ENCODE results near the gene PRKCB. TPM values are rescaled to one million over a fixed set of nuclear protein-coding genes. Genes with fewer than 3 reads are reported as not detected.

The PRKCB gene
- total and polyA plus RNA-seq, 2 of the 8 experiments (the other 6 are each of a cell fraction or from before 2014, with no cell fraction given), result 7.1 to 12.1 TPM

DNA sequence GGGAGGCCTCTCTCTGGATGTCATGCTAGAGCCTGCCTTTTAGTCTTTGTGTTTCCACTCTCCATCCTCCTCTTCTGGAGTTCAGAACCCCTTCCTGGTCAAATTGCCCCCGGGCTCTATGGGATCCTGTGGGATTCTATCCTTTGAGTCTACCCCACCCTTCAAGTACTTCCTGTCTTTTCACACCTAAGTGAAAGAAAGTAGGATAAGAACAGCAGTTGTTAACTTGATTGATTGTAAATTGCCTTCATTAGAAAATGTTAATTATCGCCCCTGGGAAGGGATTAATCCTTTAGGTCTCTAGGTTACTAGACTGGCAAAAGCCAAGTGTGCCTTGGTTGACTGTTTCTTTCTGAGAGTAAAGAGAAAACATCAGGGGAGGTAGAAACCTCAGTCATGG is 30.1 kb downstream of the PRKCB start:
- Histone ChIP-seq H3K14ac (ENCODE audit: insufficient read length) (no peak overlapping the region), H3K79me1 (ENCODE audit: low read depth, low read length) (no peaks in the 10 kb centered on the region), H4K91ac (replicated peaks; ENCODE audit: insufficient read length, low read length) (no peak overlapping the region), H3K36me3 (ENCODE audit: control insufficient read depth in 2 of 4, insufficient read depth in 4 of 4, low read length in 3 of 4) (no peaks in the 10 kb centered on the region; a peak in 2 of 8 replicates), H3K23ac (ENCODE audit: insufficient read length) (no peak overlapping the region), H4K8ac (ENCODE audit: extremely low read depth, insufficient read depth, low read length) (no peak overlapping the region), H3K79me2 (ENCODE audit: control insufficient read depth in 1 of 2, insufficient read depth in 2 of 2, low read length in 2 of 2) (no peaks in the 10 kb centered on the region), H2AK5ac (ENCODE audit: low read depth, low read length) (no peak overlapping the region), H3K9me3 (ENCODE audit: insufficient read depth in 2 of 2, low read depth in 1 of 2, low read length in 1 of 2) (no peaks in the 10 kb centered on the region), H3K27ac (ENCODE audit: low read depth, low read length) (no peak overlapping the region), H3K4me2 (ENCODE audit: insufficient read depth in 1 of 2, low read depth in 2 of 2, low read length in 2 of 2) (no peak overlapping the region; a peak in 1 of 4 replicates), H3K23me2 (ENCODE audit: low read depth, low read length) (no peaks in the 10 kb centered on the region), H2BK120ac (replicated peaks; ENCODE audit: low read depth, low read length) (no peak overlapping the region), H2BK20ac (ENCODE audit: low read length) (no peak overlapping the region), H2BK15ac (ENCODE audit: low read length) (no peak overlapping the region), H2BK5ac (ENCODE audit: low read depth, low read length) (no peak overlapping the region), H3K4ac (replicated peaks; ENCODE audit: insufficient read length, low read depth, low read length) (no peak overlapping the region), H2AFZ (ENCODE audit: low read length) (no peak overlapping the region), H3K56ac (replicated peaks; ENCODE audit: insufficient read length, low read depth, low read length) (no peak overlapping the region), H3K4me1 (replicated peaks in 1 of 4; ENCODE audit: control insufficient read depth in 3 of 4, insufficient read depth in 4 of 4, low read length in 3 of 4) (peaks cover 0 to 6% (median 0%) of the 10 kb centered on the region in 4 experiments; a peak in 4 of 7 replicates), H3K18ac (ENCODE audit: extremely low read depth, low read length) (no peak overlapping the region), H3K4me3 (ENCODE audit: extremely low read depth in 1 of 4, insufficient read depth in 2 of 4, low read depth in 3 of 4, low read length in 4 of 4) (no peak overlapping the region), H4K5ac (ENCODE audit: insufficient read length, low read depth, low read length) (no peak overlapping the region), H3K9ac (replicated peaks in 1 of 4; ENCODE audit: extremely low read depth in 1 of 4, low read depth in 3 of 4, low read length in 3 of 4) (no peak overlapping the region), H4K20me1 (replicated peaks in 1 of 2; ENCODE audit: control insufficient read depth in 1 of 2, insufficient read depth in 2 of 2, low read length in 2 of 2) (peaks cover 3 to 4% of the 10 kb centered on the region in 2 experiments), H2BK12ac (ENCODE audit: low read depth, low read length) (no peak overlapping the region), H3K27me3 (replicated peaks in 1 of 4; ENCODE audit: control insufficient read depth in 3 of 4, extremely low read depth in 1 of 4, insufficient read depth in 3 of 4, low read length in 3 of 4) (peaks cover 8 to 55% (median 30%) of the 10 kb centered on the region in 4 experiments)
- ChIA-PET CTCF (ENCODE audit: partially characterized antibody) (interaction anchor here (1.1 to 1.6 kb wide), 2 partner anchors 13 to 60 kb away, joined by 3 to 6 read pairs; no protein-coding TSS in a partner anchor), POLR2A (ENCODE audit: partially characterized antibody) (no interaction called here)
- WGBS, 2 experiments (ENCODE audit: extremely low coverage in 1 of 2, insufficient coverage in 1 of 2, insufficient read length in 1 of 2, insufficient replicate concordance in 2 of 2, low coverage in 1 of 2, low lambda C conversion rate in 2 of 2, missing lambda C conversion rate in 1 of 2), result 14% methylated on average over 2 of the region's 2 CpGs; no CpG with 5 or more reads in 1 of the 2 experiments
- DNase-seq (ENCODE audit: low read depth in 1 of 2, low spot score in 2 of 2) (peak in 1 of 2 experiments; percentile 63), FAIRE-seq (no peak)
- TF ChIP-seq POLR2AphosphoS5 (IDR thresholded peaks at IDR 0.05; ENCODE audit: low read depth, low read length) (peak; percentile 27; the same call in 1 of the 2 replicates), TCF12 (IDR thresholded peaks at IDR 0.05; ENCODE audit: low read depth, low read length) (peak; percentile 99), RXRA (IDR thresholded peaks at IDR 0.05; ENCODE audit: insufficient read depth, low read depth, low read length) (no peak), RAD21 (IDR thresholded peaks at IDR 0.05 in 1 of 2, conservative IDR thresholded peaks at IDR 0.05 in 1 of 2; ENCODE audit: low read depth in 2 of 2, low read length in 2 of 2) (no peak; a peak in 2 of 4 replicates), SIRT6 (IDR thresholded peaks at IDR 0.05; ENCODE audit: low read length) (no peak), SRF (IDR thresholded peaks at IDR 0.05; ENCODE audit: low read depth, low read length) (no peak), E2F6 (IDR thresholded peaks at IDR 0.05) (no peak), POU5F1 (IDR thresholded peaks at IDR 0.05; ENCODE audit: low read depth, low read length) (no peak), EP300 (IDR thresholded peaks at IDR 0.05; ENCODE audit: borderline replicate concordance in 1 of 2, low read depth in 2 of 2, low read length in 2 of 2) (peak in 1 of 2 experiments; percentile 48; a peak in 1 of 3 replicates)
